Measurements from ENCODE around the gene SLC28A1. TPM values are rescaled to one million over a fixed set of nuclear protein-coding genes. Genes with fewer than 3 reads are reported as not detected.

SLC28A1 gene
- total and polyA plus RNA-seq, 2 experiments from 2014 or later, result 0.24 to 0.45 TPM

- DNase-seq (ENCODE audit: low read depth in 1 of 2, low spot score in 1 of 2), result no peak
- H3K36me3 ChIP-seq, result no peaks in the 10 kb centered on the region
- no peaks in the 10 kb centered on the region for H3K27me3 ChIP-seq
- no peak overlapping the region for H3K4me3 ChIP-seq
- H3K9me3 ChIP-seq (ENCODE audit: low read depth), result no peaks in the 10 kb centered on the region
- H3K27ac ChIP-seq, result no peak overlapping the region
- no peak for TF ChIP-seq CTCF (IDR thresholded peaks at IDR 0.05; ENCODE audit: low read depth, low read length)
- H3K4me1 ChIP-seq (ENCODE audit: low read depth), result peaks cover 3% of the 10 kb centered on the region
Measured at GRCh38 chr15:84991014-84991712, 106.7 kb downstream of the SLC28A1 start.

GRCh38 chr15:84992157-84992944 lies 107.9 kb downstream of the SLC28A1 start:
- no peaks in the 10 kb centered on the region for H3K9me3 ChIP-seq (ENCODE audit: low read depth)
- no peak for TF ChIP-seq CTCF (IDR thresholded peaks at IDR 0.05; ENCODE audit: low read depth, low read length)
- no peak overlapping the region for H3K27ac ChIP-seq
- peak in 1 of 2 donors; percentile 72 for DNase-seq (ENCODE audit: low read depth in 1 of 2, low spot score in 1 of 2)
- H3K4me3 ChIP-seq, result no peak overlapping the region
- no peaks in the 10 kb centered on the region for H3K36me3 ChIP-seq
- H3K27me3 ChIP-seq, result no peaks in the 10 kb centered on the region
- H3K4me1 ChIP-seq (ENCODE audit: low read depth), result no peaks in the 10 kb centered on the region

Other genes starting within 250 kb of the SLC28A1 start
- 25.0 and 31.8 TPM in 2 replicates for gene WDR73, start 230.4 kb upstream of the SLC28A1 start, total RNA-seq
- gene WDR73, start 230.4 kb upstream of the SLC28A1 start, polyA plus RNA-seq, result 39.6 and 50.4 TPM in 2 replicates
- gene NMB, start 226.5 kb upstream of the SLC28A1 start, total RNA-seq, result 4.1 and 6.4 TPM in 2 replicates
- 5.9 and 9.0 TPM in 2 replicates for gene NMB, start 226.5 kb upstream of the SLC28A1 start, polyA plus RNA-seq
- 137 and 146 TPM in 2 replicates for gene SEC11A, start 168.5 kb upstream of the SLC28A1 start, total RNA-seq
- 99.6 and 117 TPM in 2 replicates for gene SEC11A, start 168.5 kb upstream of the SLC28A1 start, polyA plus RNA-seq
- 16.0 and 19.2 TPM in 2 replicates for gene ZNF592, start 136.1 kb upstream of the SLC28A1 start, total RNA-seq
- 8.1 and 22.9 TPM in 2 replicates for gene ZNF592, start 136.1 kb upstream of the SLC28A1 start, polyA plus RNA-seq
- gene ALPK3, start 67.3 kb upstream of the SLC28A1 start, total RNA-seq, result 44.6 and 52.1 TPM in 2 replicates
- gene ALPK3, start 67.3 kb upstream of the SLC28A1 start, polyA plus RNA-seq, result 16.6 and 19.2 TPM in 2 replicates
- 18.6 and 26.8 TPM in 2 replicates for gene PDE8A, start 97.2 kb downstream of the SLC28A1 start, total RNA-seq
- gene PDE8A, start 97.2 kb downstream of the SLC28A1 start, polyA plus RNA-seq, result 10.2 and 14.2 TPM in 2 replicates

Data from cardiac muscle cell (in vitro differentiated cells and primary cell).